ENCODE data around the gene SLC35F3.

GRCh38 chr1:234230414-234230862 lies 326.0 kb downstream of the SLC35F3 start:
- TF ChIP-seq CTCF (IDR thresholded peaks at IDR 0.05; ENCODE audit: low read depth, low read length, missing input control) = no peak
- TF ChIP-seq RAD21 (IDR thresholded peaks at IDR 0.05) = no peak
- TF ChIP-seq EGR1 (IDR thresholded peaks at IDR 0.05; ENCODE audit: low read depth in 2 of 2) = no peak
